GM13976 (cell line): ENCODE data around the gene GAD2.

ENCODE experiments used
- DNase-seq: peaks from one replicate; pipeline ENCODE4 v3.0.0; 2012; ENCODE audit warnings: low spot score
- CTCF ChIP-seq: IDR thresholded peaks from 2 replicates; pipeline ENCODE4 v1.5.1; 2012; ENCODE audit warnings: borderline replicate concordance, mild to moderate bottlenecking; ENCODE audit not compliant: insufficient read depth; ENCODE audit errors: extremely low read depth, missing control alignments, control extremely low read depth
- in situ Hi-C: fragments of 300-500 bp; cut with MboI; formaldehyde crosslinking; loops from one replicate; pipeline ENCODE4 v1.12.0; 2022; ENCODE audit warnings: low sequenced_read_pairs, mixed read lengths, inconsistent platforms; ENCODE audit not compliant: unreplicated experiment

Gene GAD2

GRCh38 chr10:26269754-26270153 is 53.2 kb downstream of the GAD2 start:
- TF ChIP-seq CTCF, result no peak
- DNase-seq, result peak; percentile 49
- in situ Hi-C loops, result no loop called here

GRCh38 chr10:26274391-26274790 is 57.8 kb downstream of the GAD2 start:
- TF ChIP-seq CTCF, result no peak
- in situ Hi-C loops, result no loop called here
- no peak for DNase-seq

- in situ Hi-C loops, result no loop called here
- TF ChIP-seq CTCF, result no peak
- no peak for DNase-seq
These were observed 61.7 kb downstream of the GAD2 start for GRCh38 chr10:26278295-26278694.

GRCh38 chr10:26290236-26290635 is 73.7 kb downstream of the GAD2 start:
- in situ Hi-C loops, result no loop called here

GRCh38 chr10:26291721-26292480 is 75.3 kb downstream of the GAD2 start:
- TF ChIP-seq CTCF, result no peak
- no peak for DNase-seq
- in situ Hi-C loops, result no loop called here

More at GRCh38 chr10:26290236-26290635, 73.7 kb downstream of the GAD2 start:
- TF ChIP-seq CTCF, result no peak
- no peak for DNase-seq

- DNase-seq, result no peak
- no peak for TF ChIP-seq CTCF
- in situ Hi-C loops, result no loop called here
These were observed 79.8 kb downstream of the GAD2 start for GRCh38 chr10:26296360-26296759.

GRCh38 chr10:26300001-26300400 is 83.4 kb downstream of the GAD2 start:
- TF ChIP-seq CTCF, result no peak
- in situ Hi-C loops, result no loop called here
- no peak for DNase-seq
